Measurements from ENCODE around the gene VWCE.

GRCh38 chr11:61265357-61265756 is 29.8 kb downstream of the VWCE start:
- TF ChIP-seq POLR2AphosphoS5 (IDR thresholded peaks at IDR 0.05; ENCODE audit: low read depth, low read length) (no peak), POLR2A (IDR thresholded peaks at IDR 0.05; ENCODE audit: low read depth, low read length) (no peak), SPI1 (IDR thresholded peaks at IDR 0.05; ENCODE audit: low read depth, low read length) (no peak), PAX5 (IDR thresholded peaks at IDR 0.05; ENCODE audit: insufficient read depth, low read length, severe bottlenecking) (no peak), TAF1 (IDR thresholded peaks at IDR 0.05; ENCODE audit: low read depth, low read length) (no peak)
